Measurements from ENCODE around the gene CSRP1.

CSRP1 gene

GRCh38 chr1:201511941-201512539 lies 5.1 kb upstream of the CSRP1 start:
- DNase-seq = no peak

- no peak for DNase-seq
Observed at GRCh38 chr1:201511396-201511940, 4.5 kb upstream of the CSRP1 start.

GRCh38 chr1:201510734-201511133 lies 3.8 kb upstream of the CSRP1 start:
- DNase-seq = no peak

GRCh38 chr1:201509601-201510374 lies 2.9 kb upstream of the CSRP1 start:
- no peak for DNase-seq

GRCh38 chr1:201508809-201509208 lies 1.9 kb upstream of the CSRP1 start:
- DNase-seq = no peak

GRCh38 chr1:201507360-201507675 lies 395 bp upstream of the CSRP1 start:
- no peak for DNase-seq

- DNase-seq = no peak
Observed at GRCh38 chr1:201506092-201506491, 831 bp downstream of the CSRP1 start.

- no peak for DNase-seq
Observed at GRCh38 chr1:201505503-201505890, 1.4 kb downstream of the CSRP1 start.

- no peak for DNase-seq
Observed at GRCh38 chr1:201504799-201505502, 2.0 kb downstream of the CSRP1 start.

- no peak for DNase-seq
Observed at GRCh38 chr1:201504179-201504631, 2.7 kb downstream of the CSRP1 start.

GRCh38 chr1:201503397-201504176 lies 3.3 kb downstream of the CSRP1 start:
- DNase-seq = no peak

GRCh38 chr1:201502511-201502857 lies 4.4 kb downstream of the CSRP1 start:
- DNase-seq = no peak

GRCh38 chr1:201501812-201502510 lies 5.0 kb downstream of the CSRP1 start:
- no peak for DNase-seq

GRCh38 chr1:201501144-201501543 lies 5.8 kb downstream of the CSRP1 start:
- no peak for DNase-seq

GRCh38 chr1:201500670-201501120 lies 6.2 kb downstream of the CSRP1 start:
- DNase-seq = no peak

- no peak for DNase-seq
Observed at GRCh38 chr1:201499795-201500669, 6.9 kb downstream of the CSRP1 start.

GRCh38 chr1:201499191-201499590 lies 7.7 kb downstream of the CSRP1 start:
- DNase-seq = no peak

GRCh38 chr1:201498621-201499020 lies 8.3 kb downstream of the CSRP1 start:
- DNase-seq = no peak

GRCh38 chr1:201497935-201498509 lies 8.9 kb downstream of the CSRP1 start:
- no peak for DNase-seq

GRCh38 chr1:201496296-201496690 lies 10.6 kb downstream of the CSRP1 start:
- DNase-seq = no peak
